Fibroblast of pulmonary artery (primary cell): ENCODE data around the gene NUDT8.
"Not testable (repeated sequence)": the region's sequence is repeated elsewhere in the genome, so short reads cannot be mapped to it uniquely, and the experiment has no call there.

Source experiments
- DNase-seq: peaks from one replicate; pipeline ENCODE4 v3.0.0-alpha.2; 2010; ENCODE audit warnings: low read depth
- H3K4me3 ChIP-seq: replicated peaks from 2 replicates; pipeline ENCODE4 v1.5.1; 2011; ENCODE audit warnings: low read depth, mild to moderate bottlenecking, control low read depth, low read length, moderate library complexity
- CTCF ChIP-seq: IDR thresholded peaks from 2 replicates; pipeline ENCODE4 v1.5.1; 2011; ENCODE audit warnings: mild to moderate bottlenecking, control low read depth, low read length, inconsistent platforms; ENCODE audit errors: missing control alignments

The NUDT8 gene

GRCh38 chr11:67601098-67601497 is 28.6 kb downstream of the NUDT8 start:
- H3K4me3 ChIP-seq = no peak overlapping the region
- no peak for TF ChIP-seq CTCF
- no peak for DNase-seq

GRCh38 chr11:67600324-67601029 is 29.3 kb downstream of the NUDT8 start:
- H3K4me3 ChIP-seq = no peak overlapping the region
- TF ChIP-seq CTCF = no peak
- no peak for DNase-seq

GRCh38 chr11:67599149-67599548 is 30.6 kb downstream of the NUDT8 start:
- H3K4me3 ChIP-seq = no peak overlapping the region
- TF ChIP-seq CTCF = no peak
- no peak for DNase-seq

GRCh38 chr11:67597963-67598362 is 31.8 kb downstream of the NUDT8 start:
- H3K4me3 ChIP-seq, DNase-seq: not testable (repeated sequence)

- H3K4me3 ChIP-seq, DNase-seq: not testable (repeated sequence)
These were observed 32.3 kb downstream of the NUDT8 start for GRCh38 chr11:67597458-67597857.

GRCh38 chr11:67596753-67597300 is 32.9 kb downstream of the NUDT8 start:
- DNase-seq = no peak
- no peak for TF ChIP-seq CTCF
- H3K4me3 ChIP-seq = no peak overlapping the region

GRCh38 chr11:67594480-67594879 is 35.3 kb downstream of the NUDT8 start:
- DNase-seq = no peak
- H3K4me3 ChIP-seq = no peak overlapping the region
- TF ChIP-seq CTCF = no peak

GRCh38 chr11:67593565-67593905 is 36.2 kb downstream of the NUDT8 start:
- no peak for TF ChIP-seq CTCF
- no peak for DNase-seq
- H3K4me3 ChIP-seq = no peak overlapping the region
